Activated T-helper 1 cell treated with Interleukin-2 at 50 U/mL for 16 hours (primary cell): ENCODE data around the gene RNF126.
"Not testable (repeated sequence)": the region's sequence is repeated elsewhere in the genome, so short reads cannot be mapped to it uniquely, and the experiment has no call there.

Experiments
- DNase-seq: peaks from one replicate; pipeline ENCODE4 v3.0.0-alpha.2; 2020; ENCODE audit warnings: low read depth

Gene RNF126

DNA sequence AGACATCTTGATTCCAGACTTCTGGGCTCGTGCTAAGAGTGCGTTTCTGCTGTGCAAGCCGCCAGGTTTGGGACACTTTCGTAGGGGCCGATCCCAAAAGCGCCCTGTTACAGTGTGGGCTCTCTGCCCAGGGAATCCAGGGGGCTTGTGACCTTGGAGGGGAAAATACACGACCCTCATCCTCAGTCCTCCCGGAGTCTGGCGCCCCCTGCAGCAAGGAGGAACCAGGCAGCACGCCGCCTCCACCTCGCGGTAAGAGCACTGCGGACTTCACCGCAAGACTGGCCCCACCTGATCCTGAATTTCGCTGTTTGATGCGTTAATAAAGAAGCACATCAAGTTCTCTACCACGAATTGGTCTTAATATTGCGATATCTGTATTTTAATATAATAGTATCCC is 34.8 kb downstream of the RNF126 start:
- no peak for DNase-seq

DNA sequence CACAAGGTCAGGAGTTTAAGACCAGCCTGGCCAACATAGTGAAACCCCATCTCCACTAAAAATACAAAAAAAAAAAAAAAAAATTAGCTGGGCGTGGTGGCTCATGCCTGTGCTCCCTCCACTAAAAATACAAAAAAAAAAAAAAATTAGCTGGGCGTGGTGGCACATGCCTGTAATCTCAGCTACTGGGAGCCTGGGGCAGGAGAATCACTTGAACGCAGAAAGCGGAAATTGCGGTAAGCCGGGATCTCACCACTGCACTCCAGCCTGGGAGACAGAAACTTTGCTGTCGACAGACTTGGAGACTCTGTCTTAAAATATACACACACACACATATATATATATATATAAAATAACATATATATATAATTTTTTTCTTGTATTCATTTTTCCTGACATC is 36.4 kb downstream of the RNF126 start:
- not testable (repeated sequence) for DNase-seq

DNA sequence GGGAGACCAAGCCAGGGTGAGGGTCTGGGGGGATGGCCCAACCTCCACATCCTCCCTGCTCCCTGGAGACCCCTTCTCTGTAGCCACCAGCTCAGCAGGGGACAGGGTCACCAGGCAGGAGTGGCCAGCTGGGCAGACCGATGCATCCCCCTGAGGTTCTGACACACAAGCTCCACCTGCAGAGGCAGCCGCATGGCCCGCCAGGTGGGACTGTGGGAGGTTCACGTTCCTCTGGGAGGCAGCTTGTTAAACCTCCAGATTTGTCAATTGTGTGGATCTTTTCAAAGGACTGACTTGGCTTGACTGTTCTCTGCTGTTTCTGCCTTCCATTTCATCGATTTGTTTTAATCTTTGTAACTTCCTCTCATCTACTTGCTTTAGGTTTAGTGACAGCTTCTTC is 37.8 kb downstream of the RNF126 start:
- no peak for DNase-seq

DNA sequence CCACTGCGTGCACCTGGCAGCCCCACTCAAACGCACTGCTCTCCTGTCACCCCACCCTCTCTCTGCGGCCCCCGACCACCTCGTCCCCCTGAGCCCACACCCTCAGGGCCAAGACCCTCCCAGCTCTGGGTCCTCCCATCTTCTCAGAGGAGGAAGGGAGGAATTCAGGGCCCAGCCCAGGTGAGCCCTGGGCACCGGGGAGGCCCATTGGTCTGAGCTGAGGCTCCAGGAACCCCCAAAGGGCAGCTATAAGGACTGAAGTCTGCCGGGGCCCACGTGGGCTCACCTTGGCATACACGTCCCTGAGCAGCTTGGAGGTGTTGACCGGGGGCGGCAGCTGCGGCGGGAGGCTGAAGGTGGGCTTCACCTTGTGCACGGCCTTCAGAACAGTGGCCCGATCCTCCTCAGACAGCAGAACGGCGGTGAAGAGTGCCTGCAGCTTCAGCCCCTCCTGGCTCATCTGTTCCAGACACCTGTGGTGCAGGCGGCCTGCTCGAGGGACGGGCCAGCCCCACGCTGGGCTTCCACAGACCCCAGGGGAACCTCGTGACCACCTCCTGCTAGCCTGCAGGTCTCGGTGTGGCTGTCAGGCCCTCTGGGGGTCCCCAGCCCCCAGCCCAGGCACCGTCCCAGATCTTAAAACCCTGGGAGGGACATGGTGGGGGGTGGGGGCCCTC is 38.4 kb downstream of the RNF126 start:
- DNase-seq, result no peak

GRCh38 chr19:623974-624373 is 39.0 kb downstream of the RNF126 start:
- DNase-seq, result no peak

DNA sequence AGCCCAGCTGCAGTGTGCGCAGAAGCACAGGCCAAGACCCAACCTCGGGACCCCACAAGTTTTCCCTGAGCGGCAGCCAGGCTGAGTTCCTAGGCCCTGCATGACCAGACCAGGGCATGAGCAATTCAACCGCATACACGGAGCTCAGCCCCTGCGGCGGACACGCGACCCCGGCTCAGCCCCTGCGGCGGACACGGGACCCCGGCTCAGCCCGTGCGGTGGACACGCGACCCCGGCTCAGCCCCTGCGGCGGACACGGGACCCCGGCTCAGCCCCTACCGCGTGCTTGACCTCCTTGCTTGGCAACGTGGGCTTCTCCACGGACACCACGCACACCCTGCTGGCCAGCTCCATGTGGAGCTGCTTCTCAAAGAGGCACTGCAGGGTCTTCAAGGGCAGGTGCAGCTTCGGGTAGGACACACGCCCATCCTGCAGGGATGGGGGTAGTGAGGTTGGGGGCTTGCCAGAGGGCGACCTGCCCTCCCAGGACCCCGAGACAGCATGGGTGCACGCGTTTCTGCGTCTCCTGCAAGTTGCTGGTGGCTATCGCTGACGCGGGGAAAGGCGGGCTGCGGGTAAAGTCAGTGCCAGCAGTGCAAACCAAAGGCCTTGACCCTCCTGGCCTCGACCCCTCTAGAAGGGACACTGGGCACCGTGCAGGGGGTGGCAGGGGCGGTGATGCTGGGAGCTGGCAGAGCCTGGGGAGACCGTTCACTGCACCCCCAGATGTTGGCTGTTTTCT is 39.7 kb downstream of the RNF126 start:
- DNase-seq, result no peak

DNA sequence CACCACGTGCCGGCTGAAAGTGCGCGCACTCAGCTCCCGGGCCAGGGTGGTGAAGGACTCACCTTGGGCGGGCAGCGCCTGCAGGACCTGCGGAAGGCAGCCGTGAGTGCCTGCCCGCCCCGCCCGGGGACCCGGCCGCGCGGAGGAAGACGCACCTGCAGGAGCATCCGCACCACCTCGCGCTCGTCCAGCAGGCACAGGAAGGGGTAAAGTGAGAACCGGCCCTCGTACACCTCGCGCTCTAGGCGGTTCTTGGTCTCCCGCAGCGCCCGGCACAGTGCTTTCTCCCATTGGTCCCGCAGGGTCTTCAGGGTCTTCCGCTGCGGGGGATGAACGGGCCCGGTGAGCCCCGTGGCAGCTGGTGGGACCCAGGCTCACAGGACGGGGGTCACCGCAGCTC is 40.3 kb downstream of the RNF126 start:
- no peak for DNase-seq

DNA sequence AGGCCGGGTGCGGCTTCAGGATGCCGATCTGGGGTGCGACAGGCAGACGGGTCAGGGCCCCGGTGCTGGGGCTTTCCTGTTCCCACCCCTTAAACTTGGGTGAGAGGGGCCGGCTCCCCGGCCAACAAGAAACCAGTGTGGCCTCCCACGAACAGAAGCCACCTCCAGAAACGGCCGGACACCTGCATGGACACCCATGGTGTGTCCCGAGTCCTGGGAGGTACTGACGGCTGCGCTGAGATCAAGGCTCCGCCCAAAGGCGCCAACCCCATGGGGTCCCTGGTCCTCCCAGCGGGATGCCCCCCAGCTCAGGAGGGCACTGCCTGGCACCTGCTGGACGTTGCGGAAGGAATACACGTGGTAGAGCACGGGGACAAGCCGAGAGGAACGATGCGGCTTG is 41.2 kb downstream of the RNF126 start:
- DNase-seq, result no peak

DNA sequence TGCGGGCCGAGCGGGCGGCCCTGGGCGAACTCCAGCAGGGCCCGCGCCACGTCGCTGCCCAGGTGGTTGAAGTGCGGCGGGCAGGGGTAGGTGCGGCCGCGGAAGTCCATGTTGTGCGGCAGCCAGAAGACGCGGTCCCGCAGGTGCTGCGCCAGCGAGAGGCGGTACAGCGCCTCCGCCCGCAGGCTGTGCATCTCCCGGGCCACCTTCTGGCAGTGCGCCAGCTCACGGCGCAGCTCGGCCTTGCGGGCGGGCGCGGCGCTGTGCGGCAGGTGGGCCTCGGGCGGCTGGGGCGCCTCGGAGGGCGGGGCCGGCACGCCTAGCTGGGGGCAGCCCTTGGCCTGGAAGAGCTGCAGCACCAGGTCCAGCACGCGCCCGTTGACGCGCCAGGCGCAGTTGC is 41.8 kb downstream of the RNF126 start:
- not testable (repeated sequence) for DNase-seq

- DNase-seq, result no peak
Measured at GRCh38 chr19:620166-620862, 42.7 kb downstream of the RNF126 start.

DNA sequence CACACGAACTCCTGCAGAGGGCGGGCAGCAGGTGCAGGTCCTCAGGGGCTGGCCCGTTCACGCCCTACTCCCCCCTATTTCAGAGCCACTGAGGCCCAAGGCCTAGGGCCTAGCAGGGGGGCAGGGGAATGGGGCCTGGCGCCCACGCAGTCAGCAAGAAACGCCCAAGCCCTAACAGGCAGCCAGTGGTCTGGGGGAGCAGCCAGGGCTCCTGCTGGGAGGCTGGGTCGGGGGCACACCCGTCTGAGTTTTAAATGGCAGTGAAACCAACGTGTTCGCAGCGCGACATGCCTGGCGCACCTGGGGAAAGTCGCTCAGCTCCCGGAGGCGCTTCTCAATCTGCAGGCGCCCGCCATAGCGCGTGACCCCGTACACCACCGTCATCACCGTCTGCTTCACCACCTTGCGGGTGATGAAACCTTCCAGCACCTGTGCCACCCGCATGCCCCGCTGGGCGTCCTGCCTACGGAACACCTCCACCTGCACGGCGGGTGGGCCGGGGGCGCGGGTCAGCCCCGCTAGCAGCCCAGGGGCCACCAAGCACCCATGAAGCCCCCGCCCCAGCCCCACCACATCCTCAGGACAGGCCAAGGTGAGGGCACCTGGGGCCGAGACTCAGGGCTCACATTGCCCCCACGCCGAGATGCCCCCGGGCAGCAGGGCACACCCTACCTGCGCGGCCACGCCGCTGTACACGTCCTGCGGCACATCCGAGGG is 43.6 kb downstream of the RNF126 start:
- DNase-seq, result no peak

- no peak for DNase-seq
Measured at GRCh38 chr19:618674-619285, 44.2 kb downstream of the RNF126 start.

- DNase-seq, result no peak
Measured at GRCh38 chr19:618247-618619, 44.8 kb downstream of the RNF126 start.

DNA sequence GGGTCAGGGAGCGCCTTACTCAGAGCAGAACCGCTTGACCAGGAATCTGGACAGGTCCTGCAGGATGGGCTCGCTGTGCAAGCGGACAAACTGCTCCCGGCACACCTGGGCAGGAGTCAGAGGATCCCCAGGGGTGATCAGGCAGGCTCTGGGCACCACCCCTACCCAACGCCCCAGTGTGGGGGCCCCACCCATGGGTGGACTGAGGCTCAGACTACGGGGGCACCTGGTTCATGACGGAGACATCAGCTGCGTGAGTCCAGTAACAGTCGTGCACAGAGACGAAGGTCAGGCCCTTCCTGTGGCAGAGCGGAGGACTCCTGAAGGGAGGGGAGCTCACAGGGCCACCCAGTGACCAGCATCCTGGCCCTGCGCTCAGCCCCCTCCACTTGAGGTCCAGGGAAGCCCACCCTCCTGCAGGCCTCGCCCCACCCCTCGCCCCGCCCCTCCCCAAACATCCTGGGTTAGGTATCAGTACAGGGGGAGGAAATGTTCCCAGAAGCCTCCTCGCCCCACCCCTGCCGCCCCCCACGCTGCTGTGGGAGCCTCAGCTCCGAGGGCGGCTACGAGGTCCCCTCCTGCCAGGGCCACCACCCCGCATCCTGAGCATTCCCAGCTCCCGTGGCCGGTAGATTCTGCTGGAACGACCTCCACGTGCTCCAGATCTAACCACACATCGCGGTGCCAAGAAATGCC is 45.3 kb downstream of the RNF126 start:
- DNase-seq, result no peak

DNA sequence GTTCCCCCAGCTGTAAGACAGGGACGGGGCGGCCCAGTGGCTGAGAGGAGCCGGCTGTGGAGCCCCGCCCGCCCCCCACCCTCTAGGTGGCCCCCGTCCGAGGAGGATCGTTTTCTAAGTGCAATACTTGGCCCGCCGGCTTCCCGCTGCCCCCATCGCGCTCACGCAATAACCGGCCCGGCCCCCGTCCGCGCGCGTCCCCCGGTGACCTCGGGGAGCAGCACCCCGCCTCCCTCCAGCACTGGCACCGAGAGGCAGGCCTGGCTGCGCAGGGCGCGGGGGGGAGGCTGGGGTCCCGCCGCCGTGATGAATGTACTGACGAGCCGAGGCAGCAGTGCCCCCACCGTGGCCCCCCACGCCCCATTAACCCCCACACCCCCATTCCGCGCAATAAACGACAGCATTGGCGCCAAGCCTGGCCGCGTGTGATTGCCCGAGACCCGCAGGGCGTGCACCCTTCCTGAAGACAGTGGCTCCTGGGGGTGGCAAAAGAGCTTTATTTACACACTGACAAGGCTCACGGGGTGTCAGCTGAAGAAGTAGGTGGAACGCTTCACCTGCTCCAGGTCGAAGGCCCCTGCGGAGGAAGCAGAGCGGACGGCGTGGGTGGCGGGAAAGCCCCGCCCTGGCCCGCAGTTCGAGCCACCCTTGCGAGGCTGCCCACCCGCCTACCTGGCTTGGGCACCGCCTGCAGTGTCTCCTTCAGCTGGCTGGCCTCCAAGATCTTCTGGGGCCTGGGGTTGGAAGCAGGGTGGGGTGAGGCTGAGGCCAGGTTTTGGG is 46.1 kb downstream of the RNF126 start:
- no peak for DNase-seq

DNA sequence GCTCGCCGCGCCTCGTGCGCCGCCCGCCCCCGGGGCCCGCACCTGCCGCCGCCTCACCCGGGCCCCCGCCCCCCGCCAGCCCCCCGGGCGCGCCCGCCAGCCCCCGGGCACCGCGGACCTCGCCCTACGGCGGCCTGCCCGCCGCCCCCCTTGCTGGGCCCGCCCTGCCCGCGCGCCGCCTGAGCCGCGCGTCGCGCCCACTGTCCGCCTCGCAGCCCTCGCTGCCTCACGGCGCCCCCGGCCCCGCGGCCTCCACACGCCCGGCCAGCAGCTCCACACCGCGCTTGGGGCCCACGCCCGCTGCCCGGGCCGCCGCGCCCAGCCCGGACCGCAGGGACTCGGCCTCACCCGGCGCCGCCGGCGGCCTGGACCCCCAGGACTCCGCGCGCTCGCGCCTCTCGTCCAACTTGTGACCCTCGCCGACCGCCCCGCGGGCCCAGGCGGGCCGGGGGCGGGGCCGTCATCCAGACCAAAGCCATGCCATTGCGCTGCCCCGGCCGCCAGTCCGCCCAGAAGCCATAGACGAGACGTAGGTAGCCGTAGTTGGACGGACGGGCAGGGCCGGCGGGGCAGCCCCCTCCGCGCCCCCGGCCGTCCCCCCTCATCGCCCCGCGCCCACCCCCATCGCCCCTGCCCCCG is 46.8 kb downstream of the RNF126 start:
- no peak for DNase-seq

GRCh38 chr19:615619-616018 is 47.4 kb downstream of the RNF126 start:
- no peak for DNase-seq

DNA sequence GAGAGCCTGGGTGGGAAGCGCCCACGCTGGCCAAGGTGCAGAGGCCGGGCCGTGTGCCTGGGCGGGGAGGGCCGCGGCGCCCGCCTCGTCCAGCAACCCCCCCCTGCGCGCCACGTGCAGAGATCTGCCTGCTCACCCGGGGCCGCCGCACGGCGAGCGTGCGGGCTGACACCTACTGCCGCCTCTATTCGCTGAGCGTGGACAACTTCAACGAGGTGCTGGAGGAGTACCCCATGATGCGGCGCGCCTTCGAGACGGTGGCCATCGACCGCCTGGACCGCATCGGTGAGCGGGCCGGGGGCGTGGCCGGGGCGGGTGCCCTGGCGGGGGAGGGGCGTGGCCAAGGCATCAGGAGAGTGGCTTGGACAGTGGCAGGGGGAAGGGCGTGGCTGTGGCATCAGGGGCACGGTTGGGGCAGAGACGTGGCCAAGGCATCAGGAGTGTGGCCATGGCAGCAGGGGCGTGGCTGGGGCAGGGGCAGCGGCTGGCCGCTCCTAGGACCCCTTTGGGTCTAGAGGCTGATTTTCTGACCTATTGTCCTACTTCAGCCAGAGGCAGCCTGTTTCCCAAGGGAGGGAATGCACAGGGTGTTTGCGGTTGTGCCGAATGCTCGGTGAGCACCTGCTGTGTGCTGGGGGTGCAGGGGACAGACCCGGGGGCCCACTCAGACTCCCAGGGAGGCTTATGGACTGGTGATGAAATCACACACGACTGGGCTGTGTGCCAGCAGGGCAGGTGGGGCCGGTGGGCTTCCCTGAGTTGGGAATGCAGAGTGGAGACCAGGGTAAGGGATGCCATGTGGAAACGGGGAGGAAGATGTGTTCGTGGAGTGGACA is 49.1 kb downstream of the RNF126 start:
- no peak for DNase-seq

GRCh38 chr19:612941-613340 is 50.1 kb downstream of the RNF126 start:
- no peak for DNase-seq
